Stimulated activated CD4-positive, alpha-beta T cell treated with anti-CD3 and anti-CD28 coated beads, Interleukin-4, amount 100 ng/mL, for 1 hour (primary cell): Measurements from ENCODE around the gene ERC2.

Experiments
- DNase-seq: peaks from one replicate; pipeline ENCODE4 v3.0.0-alpha.2; 2020

ERC2 gene

DNA sequence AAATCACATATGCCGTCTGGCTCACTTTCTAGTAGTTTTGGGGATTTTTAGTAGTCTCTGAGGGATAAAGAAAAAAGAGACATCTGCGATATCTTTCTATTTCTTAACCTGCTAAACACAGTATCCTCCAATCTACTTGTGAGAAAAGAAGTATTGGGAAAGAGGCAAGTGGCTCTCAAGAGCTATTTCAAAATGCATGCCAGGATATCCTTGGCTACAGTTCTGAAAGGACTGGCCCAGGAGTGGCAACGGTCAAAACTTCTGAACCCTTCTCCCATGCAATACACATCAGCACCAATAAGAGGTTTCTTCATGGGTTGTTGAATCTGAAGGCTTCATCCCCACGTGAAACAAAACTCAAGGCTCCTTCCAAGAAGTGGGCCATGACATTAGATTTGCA is 777.1 kb downstream of the ERC2 start:
- DNase-seq = no peak

DNA sequence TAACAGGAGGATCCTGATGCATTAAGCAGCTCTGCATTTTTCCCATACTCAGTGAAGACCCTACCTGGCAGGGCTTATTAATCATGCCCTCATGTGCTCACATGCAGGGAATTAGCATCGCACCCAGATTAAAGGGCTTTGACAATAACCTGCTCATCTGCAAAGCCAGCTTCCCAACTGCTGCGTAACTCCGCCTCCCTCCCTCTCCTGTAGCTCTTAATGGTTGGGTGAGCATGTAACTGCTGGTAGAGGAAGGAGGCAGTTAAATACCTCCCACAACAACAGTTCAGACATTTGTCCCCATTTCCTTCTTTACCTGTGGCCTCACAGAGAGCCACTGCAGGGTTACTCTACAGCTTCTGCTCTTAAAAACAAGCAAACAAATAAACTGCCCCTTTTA is 777.5 kb downstream of the ERC2 start:
- DNase-seq = no peak

DNA sequence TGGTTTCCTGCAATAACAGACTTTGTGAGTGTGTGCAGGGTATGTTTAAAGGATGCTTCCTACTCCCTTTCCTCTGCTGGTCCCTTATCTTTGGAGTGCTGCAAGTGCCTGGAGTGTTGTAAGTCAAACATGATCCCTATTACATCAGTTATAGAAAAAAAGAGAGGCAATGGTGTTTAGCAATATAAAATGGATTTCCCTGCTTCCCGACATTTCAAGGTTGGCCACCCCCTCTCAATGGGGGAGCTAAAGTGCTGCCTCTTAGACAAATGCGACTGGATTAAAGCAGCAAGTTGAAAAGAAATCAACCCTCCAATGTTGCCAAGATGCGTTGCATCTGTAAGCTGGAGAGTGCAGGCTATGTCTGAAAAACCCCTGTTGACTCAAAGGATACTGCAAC is 778.1 kb downstream of the ERC2 start:
- DNase-seq = no peak

DNA sequence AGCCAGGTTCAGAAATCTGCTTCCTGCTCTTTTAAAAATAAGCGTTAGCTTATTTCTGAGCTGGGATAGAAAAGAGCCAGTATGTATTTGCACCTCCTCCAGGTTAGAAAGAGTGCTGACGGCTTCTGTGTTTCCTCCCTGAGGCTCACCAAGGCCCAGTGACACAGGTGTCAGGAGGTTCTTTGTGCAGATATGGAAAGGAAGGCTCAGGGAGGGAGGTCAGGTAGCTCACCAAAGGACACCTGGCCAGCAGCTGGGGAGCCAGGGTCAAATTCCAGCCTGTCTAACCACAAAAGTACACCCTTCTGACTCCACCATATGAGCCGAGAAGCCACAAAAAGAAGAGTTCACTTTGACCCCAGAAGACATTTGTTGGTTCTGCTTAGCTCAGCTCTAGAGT is 780.1 kb downstream of the ERC2 start:
- DNase-seq = no peak

DNA sequence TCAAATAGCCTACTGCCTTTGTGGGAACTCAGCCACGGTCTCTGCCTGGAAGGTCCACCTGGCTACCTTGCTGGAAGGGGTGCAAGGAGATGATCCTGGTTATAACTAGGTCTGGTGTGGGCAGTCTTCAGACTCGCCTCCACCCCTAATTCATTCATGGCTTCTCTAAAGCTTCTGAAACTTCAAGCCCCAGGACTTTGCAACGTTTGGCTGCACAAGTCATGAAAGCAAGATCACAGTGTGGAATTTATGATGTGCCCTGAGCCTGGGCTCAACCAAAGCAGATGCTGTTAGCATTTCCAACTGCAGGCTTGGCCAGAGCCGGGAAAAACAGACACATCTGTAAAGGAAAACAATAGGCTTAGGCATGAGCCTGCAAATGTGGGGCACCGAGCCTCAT is 780.7 kb downstream of the ERC2 start:
- DNase-seq = no peak

DNA sequence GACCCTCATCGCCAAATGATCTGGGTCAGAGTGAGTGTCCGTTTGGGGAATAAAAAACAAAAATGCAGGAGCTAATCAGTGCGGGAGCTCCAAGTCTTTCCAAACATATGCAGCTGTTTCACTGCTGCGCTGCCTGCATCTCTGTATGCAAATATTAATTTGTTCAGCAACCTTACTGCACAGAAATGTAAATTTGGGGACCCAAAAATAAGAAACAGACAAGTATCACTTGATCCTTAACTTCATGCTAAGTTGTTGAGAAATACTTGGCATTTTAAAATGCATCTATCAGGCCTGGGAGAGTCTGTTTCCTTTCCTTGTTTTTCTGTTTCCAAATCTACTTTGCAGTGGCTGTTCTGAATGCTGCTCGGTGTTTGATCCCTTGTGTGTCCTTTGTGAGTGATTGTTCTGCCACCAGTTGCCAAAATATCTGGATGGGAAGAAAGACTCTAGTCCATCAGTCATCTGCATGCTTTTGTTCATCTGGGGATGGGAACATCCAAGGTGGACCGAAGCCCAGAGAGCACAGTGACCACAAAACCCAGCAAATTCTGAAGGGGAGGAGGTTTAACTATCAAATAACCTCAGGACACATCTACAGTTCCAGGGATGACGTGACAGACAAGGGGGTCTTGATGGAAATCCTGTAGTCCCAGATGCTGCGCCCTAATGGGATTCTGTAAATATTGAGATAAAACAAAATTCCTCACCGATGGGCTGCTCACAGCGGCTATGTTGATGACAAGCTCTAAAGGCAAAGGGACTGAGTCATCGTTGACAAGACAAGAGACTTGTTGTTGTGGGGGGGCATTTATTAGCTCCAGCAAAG is 781.6 kb downstream of the ERC2 start:
- DNase-seq = no peak

DNA sequence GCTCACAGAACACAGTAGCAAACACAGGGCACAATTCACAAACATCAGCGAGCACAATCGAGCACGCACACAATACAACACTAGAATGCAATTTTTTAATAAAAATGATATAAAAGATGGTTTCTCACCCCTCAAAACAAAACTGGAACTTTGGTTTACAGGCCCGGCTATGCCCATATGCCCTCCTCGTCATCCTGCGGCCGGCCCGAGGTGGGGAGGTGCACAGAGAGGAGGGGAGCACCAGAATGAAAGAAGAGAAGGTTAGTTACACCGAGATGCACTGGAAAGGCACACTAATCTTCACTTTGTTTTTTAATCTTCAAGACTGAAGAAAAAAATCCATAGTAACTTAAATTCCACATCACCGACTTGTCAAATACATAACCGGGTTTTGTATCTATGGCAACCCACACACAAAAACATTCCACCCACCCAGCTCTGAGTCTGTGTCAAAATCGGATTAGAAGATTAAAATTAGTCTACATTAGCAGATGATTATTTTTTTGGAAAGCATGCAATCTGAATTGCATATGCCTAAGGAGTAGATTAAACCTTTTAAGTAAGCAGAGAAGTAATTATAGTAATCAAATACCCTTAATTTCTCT is 784.5 kb downstream of the ERC2 start:
- no peak for DNase-seq

DNA sequence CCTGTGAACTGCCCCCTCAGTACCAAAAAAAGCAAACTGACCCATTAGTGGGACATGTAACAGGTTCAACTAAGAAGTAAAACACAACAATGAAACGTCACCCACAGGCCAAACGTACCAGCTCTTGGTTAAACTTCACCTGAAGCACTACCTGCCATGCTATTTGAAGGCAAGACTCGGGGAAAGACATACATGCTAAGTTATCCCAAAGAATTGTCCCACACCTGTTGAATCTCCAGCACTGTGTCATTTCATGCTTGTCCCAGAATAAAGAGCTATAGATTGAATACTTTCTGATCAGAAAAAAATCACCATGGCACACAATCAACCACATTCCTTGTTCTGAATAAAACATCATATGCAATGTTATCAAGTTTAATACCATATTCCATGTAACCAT is 785.8 kb downstream of the ERC2 start:
- DNase-seq = no peak

DNA sequence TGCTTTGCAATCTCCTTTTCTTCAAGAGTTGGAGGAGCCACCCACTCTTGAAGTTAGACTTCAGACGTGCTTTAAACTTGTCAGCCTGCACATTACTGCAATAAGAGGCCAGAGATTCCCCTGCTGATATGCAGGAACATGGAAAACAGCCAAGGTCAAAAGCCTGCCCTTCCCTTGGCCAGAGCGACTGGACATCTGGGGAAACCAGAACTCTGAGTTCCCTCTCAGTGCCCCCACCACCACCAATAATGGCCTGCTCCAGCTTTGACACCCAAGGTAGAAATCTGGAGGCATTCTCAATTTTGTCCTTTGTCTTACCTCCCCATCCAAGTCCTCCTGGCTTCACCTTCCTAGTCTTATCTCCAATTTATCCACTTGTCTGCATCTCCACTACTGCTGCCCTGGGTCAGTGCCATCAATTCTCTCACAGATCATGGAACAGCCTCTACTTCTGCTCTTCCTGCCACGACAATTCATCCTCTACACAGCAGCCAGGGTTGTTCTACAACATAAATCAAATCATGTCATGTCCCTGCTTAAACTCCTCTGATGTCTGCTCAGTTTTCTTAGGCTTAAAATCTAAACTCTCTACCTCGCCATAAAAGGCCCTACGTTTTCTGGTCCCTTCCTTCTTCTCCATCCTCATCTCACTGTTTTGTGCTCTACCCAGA is 789.6 kb downstream of the ERC2 start:
- DNase-seq = no peak

DNA sequence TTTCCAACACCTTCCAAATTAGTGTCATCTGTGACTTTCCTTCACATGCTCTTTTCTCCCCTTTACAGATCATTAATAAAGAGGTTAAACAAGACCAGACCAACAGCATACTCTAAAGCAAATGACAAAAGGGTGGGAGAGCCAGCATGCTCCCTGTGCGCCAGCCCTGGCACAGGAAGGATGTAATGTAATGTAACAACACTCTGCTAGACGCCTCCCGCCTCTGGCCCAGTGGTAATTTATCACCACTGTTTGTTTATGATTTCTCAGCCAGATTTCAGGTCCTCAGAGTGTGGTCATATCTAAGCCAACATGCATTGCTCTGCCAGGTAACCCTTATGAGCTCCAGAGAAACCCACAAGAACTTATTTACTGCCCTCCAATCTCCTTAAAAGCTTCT is 791.6 kb downstream of the ERC2 start:
- DNase-seq = no peak

DNA sequence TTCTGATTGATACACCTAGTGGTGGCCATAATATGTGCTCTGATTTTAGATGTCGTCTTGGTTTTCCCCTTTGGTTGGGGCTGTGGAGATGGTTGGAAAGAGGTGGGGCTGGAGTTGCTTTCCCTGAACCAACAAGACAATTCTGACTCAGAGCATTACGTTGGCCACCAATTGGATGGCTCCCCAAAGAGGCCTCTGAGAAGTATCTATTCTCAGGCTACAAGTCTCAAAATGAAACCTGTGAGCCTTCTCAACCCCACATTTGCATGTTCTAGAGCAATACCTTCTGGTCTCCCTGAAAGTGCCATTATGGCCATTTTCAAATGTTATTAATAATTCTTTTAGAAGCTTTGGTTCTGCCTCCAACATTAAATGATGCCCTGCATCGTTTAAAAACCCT is 792.8 kb downstream of the ERC2 start:
- DNase-seq = no peak

DNA sequence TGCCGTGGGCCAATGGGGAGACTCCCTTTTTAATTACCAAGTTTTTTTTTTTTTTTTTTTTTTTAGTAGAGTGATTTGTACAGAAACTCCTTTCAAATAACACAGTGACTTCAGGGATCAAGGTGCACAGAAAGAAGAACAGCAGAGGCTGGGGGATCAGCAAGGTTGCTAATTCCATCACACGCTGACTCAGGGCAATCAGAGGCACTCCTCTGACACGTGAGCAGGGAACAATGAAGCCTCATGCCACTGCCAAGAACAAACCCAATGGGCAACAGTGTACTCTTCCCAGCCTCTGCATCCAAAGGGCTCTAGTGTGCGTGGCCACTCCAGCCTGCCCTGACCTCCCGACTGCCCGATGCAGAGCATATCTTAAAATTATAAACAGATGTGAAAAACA is 794.5 kb downstream of the ERC2 start:
- DNase-seq = no peak

DNA sequence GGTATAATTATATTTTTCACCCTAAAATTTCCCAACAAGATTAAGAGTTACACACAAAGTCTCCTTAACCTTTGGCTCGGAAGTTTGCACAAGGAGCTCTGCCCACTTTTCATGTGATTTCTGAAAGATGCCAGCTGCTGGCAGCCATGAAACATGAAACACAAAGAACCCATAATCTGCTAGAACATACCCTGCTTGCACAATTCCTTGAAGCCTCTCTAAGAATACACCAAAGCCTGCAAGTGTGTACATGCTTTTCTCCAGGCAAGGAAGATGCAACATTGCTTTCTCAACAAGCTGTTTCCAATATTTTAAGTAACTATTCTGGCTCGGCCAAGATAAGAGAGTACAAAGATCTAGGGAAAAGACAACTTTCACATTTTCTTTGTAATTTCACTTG is 799.1 kb downstream of the ERC2 start:
- no peak for DNase-seq

DNA sequence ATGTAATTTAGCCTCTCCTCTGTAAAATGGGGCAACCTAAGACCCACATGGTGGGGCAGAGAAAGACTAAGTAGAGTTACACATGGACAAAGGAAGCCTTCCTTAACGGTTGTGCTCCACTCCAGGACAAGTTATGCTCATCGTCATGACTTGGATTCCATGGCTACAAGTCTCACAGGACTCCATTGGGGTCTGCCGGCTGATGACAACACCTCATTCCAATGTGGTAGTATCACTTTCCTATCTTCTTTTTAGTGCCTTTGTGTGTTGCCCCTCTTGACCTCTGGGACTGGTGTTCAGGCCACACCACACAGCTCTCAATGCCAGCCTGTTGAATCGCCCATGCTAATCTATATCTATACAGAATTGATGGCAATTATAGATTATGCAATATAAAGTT is 799.9 kb downstream of the ERC2 start:
- DNase-seq = no peak

DNA sequence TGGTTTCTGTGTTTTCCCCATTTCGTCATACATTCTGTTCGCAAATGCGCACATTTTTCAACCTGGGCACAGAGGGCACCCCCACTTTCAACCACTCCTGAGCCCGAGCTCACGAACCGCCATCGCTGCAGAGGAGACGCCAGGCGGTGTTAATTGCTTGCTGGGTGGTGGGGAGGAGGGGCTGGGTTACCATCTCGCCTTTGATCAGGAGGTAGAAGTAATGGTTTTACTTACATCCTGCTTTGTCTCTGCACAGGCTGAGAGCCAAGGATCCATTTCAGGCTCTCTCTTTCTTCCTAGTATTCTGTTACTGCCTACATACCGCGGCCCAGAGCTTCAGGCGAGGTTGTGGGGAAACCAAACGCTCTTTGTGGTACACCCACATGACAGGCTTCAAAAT is 803.9 kb downstream of the ERC2 start:
- DNase-seq = no peak

DNA sequence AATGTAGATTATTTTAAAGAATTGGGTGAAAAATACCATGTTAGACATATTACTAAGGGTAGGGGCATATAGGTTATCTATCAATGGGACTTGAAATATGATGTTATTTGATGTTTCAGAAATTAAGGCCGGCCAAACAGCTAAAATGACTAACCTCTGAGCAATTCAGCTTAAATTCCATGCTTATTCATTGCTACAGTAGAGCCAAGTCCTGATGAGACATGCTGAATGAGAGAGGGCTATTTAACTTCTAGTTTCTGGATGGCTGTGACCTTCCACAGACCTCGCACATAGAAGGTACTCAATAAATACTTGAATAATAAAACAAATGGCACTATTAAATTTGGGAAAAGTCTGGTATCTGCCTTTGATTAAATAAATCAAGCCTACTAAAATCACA is 805.6 kb downstream of the ERC2 start:
- DNase-seq = no peak

DNA sequence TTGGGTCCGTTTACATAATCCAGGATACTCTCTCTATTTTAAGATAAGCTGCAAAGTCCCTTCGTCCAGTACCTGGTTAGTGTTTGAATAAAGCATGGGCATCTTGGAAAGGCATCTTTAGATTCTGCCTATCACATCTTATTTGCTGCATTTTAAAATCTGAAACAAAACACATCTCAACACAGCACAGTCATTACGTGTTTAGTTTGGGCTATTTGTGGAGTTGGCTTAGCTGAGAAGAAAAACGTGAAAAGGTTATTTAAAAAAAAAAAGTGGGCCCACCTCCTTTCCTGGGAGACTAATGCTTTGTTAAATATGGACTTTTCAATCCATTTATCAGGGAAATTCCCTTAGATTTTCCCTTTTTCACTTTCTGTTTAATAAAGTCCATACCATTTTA is 806.7 kb downstream of the ERC2 start:
- DNase-seq = no peak

DNA sequence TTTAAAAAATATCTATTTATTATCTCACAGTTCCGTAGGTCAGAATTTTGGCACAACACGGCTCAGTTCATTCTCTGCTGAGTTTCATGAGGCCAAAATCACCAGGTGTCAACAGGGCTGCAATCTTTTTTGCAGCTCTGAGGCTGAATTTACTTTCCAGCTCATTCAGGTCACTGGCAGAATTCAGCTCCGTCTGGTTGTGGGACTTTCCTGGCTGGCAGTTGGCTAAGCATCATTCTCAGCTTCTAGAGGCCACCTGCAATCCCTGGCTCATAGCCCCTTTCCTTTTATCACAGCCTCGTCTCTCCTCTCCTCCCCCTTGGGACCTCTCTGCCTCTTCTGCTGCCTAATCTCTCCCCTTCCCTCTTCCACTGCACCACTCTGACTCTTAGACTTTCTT is 807.1 kb downstream of the ERC2 start:
- no peak for DNase-seq

DNA sequence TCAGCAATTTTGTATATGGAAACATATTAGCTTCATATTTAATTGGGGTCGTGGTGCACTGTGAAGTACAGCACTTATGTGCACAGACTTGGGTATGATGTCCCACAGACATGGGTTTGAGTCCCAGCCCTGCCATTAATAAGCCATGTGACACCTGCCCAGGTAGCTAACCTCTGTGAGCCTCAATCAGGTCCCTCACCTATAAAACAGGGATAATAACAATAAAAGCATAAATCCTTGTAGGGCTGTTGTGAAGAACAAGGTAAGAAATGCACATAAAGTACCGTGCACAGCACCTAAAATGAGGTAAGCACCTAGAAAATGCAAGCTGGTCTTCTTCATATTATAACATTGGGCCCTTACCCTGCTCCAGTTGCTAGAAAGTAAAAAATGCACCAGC is 807.6 kb downstream of the ERC2 start:
- no peak for DNase-seq

DNA sequence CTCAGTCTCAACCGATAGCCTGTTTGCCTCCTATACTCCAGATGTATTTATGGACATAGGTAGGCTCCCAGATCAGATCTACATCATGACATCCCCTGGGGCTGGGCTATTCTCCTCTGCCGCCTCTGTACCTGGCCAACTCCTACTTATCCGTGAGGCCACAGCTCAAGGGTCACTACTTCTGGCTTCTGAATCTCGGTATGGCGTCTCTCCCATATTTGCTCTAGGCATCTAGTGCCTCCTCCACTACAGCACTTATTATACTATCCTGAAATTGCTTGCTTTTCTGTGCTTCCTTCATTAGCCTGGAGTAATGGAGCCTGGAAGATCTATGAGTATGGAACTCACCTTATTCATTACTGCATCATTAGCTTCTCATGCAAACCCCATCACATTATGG is 808.6 kb downstream of the ERC2 start:
- no peak for DNase-seq

DNA sequence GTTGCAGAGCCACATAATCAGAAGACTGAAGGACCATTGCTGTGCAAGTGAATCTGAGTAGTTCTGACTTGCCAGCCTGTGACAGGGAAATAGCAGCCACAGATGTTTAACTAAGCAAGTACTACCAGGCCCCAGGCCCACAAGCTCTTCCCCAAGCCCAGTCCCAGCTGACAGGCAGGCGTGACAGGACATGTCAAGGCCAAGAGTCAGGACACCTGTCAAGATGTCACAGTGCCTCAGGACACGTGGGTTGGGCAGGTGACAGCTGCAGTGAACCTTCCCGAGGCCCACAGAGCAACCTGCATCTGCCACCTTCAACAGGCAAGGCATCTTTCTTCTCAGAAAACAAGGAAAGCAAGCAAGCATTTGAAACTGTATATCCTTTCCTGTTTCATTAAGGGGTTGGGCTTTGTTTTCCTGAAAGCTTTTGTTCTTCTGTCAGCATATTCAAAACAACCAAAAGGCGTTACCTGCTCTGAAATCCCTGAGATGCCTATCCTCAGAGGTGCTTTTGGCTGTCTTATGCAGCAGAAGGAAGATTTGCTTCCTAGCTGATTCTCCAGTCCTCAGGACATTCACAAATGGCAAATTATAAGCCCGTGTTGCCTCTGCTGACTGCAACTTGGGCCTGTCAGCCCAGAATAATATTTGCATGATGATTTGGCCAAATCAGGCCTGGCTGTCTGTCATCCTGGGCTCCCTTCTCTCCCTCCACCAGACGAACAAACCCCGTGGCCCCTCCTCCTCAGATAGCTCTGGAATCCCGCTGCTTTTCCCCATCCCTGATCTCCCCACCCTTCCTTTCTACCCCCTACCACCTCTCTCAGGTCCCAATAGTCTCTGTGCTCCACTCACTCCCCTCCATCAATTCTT is 809.3 kb downstream of the ERC2 start:
- no peak for DNase-seq

DNA sequence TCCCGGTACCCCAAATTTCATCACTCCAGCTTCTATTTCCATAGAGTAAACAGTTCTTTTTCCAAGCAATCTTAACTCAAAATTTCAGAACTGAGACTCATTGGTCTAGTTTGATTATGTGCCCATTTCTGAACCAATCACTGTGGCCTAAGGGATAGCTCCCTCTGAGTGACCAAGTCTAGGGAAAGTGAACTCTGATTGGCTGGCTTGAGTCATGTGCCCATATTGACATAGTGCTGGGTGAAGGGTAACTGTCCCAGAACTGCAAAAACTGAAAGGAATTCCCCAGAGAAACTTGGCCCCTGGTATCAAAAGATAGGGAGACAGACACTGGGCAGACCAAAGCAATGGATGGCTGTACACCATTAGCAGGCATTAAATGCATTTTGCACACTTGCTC is 810.0 kb downstream of the ERC2 start:
- DNase-seq = no peak

DNA sequence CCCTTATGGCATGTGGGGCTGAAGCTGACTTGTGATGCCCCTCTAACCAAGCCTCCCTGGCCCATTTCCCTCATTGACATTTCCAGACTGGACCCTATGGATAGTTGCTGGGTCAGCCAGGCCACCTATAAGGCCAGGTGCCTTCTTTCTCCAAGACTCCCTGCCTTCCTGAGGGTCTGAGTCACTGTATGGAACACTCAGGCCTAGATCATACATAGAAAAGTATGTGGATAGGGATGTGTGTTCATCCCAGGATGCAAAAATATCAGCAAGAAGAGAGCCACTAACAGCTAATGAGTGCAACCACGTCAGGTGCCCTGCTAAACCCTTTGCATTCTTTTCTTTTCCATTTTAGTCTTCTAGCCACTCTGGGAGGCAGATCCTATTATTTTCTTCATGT is 812.7 kb downstream of the ERC2 start:
- no peak for DNase-seq
